Thyroid gland (tissue), 4 donors: ENCODE data around the gene OVOL1. TPM values are rescaled to one million over a fixed set of nuclear protein-coding genes. Genes with fewer than 3 reads are reported as not detected.

ENCODE experiments used
- DNase-seq, 2 donors: peaks; one replicate each; pipeline ENCODE4 v3.0.0-alpha.2; 2019
- H3K27ac ChIP-seq, 3 donors: fragments of 200-600 bp; sonication (generic); 1 replicate in 2 of 3; 2 replicates in 1 of 3; pipeline ENCODE4 v1.5.1; 2016 to 2019; ENCODE audit warnings: mild to moderate bottlenecking in 1 of 3, moderate library complexity in 1 of 3
- H3K27me3 ChIP-seq: fragments of 200-600 bp; sonication (generic); one replicate; pipeline ENCODE4 v1.5.1; 2019
- H3K36me3 ChIP-seq, 2 donors: fragments of 200-600 bp; sonication (generic); one replicate each; pipeline ENCODE4 v1.5.1; 2016 to 2019
- H3K4me1 ChIP-seq, 2 donors: fragments of 200-600 bp; sonication (generic); one replicate each; pipeline ENCODE4 v1.5.1; 2017 to 2019
- H3K4me3 ChIP-seq, 3 donors: fragments of 200-600 bp; sonication (generic); replicated peaks in 1 of 3; 1 replicate in 2 of 3; 2 replicates in 1 of 3; pipeline ENCODE4 v1.5.1; 2016; ENCODE audit warnings: mild to moderate bottlenecking in 1 of 3
- H3K9me3 ChIP-seq: fragments of 200-600 bp; sonication (generic); one replicate; pipeline ENCODE4 v1.5.1; 2017
- POLR2A ChIP-seq, 2 donors: fragments of 450-650 bp; IDR thresholded peaks; one replicate each; pipeline ENCODE4 v1.6.1; 2017; ENCODE audit warnings: antibody characterized with exemption in 2 of 2, mild to moderate bottlenecking in 2 of 2, moderate library complexity in 1 of 2
- whole genome bisulfite sequencing, 2 donors: methylation state at CpG; one replicate each; pipeline ENCODE4 v1.1.5; 2017; 5-methylcytosine and 5-hydroxymethylcytosine counted together
- intact Hi-C: fragments of 100-400 bp; cut with DNase I; formaldehyde crosslinking; loops from one replicate; pipeline ENCODE4 v1.15.1; 2023
- total RNA-seq, 4 donors: library from RNA; depleted of rRNA; stranded (reverse); fragments of >200 nt; gene quantifications; one replicate each; pipeline ENCODE4 v1.2.3, GENCODE V29; 2016
- TF ChIP-seq, protein P1 (sequence below), 6 experiments: fragments of 200-600 bp in 3 of 6; fragments of 450-650 bp in 3 of 6; sonication (generic) in 3 of 6; IDR thresholded peaks; one replicate each; pipeline ENCODE4 v1.5.1; 2016 to 2019; ENCODE audit warnings: antibody characterized with exemption in 6 of 6, mild to moderate bottlenecking in 2 of 6, inconsistent platforms in 1 of 6, moderate library complexity in 1 of 6

The OVOL1 gene
- total RNA-seq, 4 donors from 2014 or later = 1.1 to 6.6 (median 5.2) TPM

DNA sequence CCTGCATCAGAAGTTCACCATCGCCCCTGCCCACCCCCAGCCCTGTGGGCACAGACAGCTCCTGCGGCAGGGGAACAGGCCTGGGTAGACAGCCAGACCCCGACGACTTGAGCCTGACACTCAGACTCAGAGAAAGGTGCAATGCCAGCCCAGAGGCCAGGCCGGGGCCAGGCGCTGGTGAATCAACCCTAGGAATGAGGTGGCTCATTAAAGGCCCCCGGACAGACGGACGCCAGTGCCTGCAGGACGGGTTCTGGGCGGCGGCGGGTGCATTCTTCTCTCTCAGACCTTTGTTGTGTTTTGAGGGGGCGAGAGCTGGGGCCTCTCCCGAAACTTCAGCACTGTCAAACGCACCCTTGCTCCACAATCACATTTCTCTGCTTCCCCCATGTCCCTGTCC, 5.6 kb downstream of the OVOL1 start:
- H3K27ac ChIP-seq = peak overlapping the region in 2 of 3 donors; percentile 44 to 50
- no peaks in the 10 kb centered on the region for H3K9me3 ChIP-seq
- WGBS, 2 donors = 87 to 97% methylated on average over 16 of the region's 16 CpGs
- intact Hi-C loops = no loop called here
- no peaks in the 10 kb centered on the region for H3K27me3 ChIP-seq
- peaks cover 0 to 10% of the 10 kb centered on the region in 2 donors for H3K36me3 ChIP-seq
- no peak for TF ChIP-seq POLR2A (IDR thresholded peaks at IDR 0.05)
- TF ChIP-seq, protein P1, sequence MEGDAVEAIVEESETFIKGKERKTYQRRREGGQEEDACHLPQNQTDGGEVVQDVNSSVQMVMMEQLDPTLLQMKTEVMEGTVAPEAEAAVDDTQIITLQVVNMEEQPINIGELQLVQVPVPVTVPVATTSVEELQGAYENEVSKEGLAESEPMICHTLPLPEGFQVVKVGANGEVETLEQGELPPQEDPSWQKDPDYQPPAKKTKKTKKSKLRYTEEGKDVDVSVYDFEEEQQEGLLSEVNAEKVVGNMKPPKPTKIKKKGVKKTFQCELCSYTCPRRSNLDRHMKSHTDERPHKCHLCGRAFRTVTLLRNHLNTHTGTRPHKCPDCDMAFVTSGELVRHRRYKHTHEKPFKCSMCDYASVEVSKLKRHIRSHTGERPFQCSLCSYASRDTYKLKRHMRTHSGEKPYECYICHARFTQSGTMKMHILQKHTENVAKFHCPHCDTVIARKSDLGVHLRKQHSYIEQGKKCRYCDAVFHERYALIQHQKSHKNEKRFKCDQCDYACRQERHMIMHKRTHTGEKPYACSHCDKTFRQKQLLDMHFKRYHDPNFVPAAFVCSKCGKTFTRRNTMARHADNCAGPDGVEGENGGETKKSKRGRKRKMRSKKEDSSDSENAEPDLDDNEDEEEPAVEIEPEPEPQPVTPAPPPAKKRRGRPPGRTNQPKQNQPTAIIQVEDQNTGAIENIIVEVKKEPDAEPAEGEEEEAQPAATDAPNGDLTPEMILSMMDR (IDR thresholded peaks at IDR 0.05) = no peak
- H3K4me3 ChIP-seq = no peak overlapping the region
- no peak for DNase-seq
- H3K4me1 ChIP-seq = peaks cover 29 to 38% of the 10 kb centered on the region in 2 donors

DNA sequence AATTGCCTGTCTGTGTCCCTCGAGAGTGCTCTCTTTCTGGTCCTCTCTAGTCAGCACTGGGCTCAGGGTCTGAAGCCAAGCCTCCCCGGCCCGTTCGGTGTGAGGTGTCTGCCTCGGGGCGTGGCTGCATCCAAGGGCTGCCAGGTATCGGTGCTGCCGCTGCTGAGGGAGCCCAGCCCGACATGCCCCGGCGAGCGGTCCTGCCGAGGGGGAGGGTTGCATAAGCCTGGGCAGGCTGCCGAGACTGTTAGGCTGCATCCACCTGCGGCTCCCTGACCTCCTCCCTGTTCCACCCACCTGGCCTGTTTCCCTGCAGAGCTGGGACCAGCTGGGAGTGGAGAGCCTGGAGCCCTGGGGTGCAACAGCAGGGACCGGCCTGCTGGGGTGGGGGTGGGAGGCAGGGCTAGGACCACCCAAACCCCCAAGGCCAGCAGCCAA, 6.3 kb downstream of the OVOL1 start:
- no peaks in the 10 kb centered on the region for H3K9me3 ChIP-seq
- DNase-seq = peak; percentile 98
- TF ChIP-seq POLR2A (IDR thresholded peaks at IDR 0.05) = no peak
- TF ChIP-seq, protein P1 (IDR thresholded peaks at IDR 0.05) = no peak
- H3K4me3 ChIP-seq = no peak overlapping the region
- intact Hi-C loops = no loop called here
- H3K27me3 ChIP-seq = no peaks in the 10 kb centered on the region
- peak overlapping the region in 1 of 3 donors; percentile 44 for H3K27ac ChIP-seq
- H3K36me3 ChIP-seq = peaks cover 0 to 10% of the 10 kb centered on the region in 2 donors
- peaks cover 25 to 32% of the 10 kb centered on the region in 2 donors for H3K4me1 ChIP-seq
- WGBS, 2 donors = 42% methylated on average over 9 to 15 of the region's 16 CpGs

DNA sequence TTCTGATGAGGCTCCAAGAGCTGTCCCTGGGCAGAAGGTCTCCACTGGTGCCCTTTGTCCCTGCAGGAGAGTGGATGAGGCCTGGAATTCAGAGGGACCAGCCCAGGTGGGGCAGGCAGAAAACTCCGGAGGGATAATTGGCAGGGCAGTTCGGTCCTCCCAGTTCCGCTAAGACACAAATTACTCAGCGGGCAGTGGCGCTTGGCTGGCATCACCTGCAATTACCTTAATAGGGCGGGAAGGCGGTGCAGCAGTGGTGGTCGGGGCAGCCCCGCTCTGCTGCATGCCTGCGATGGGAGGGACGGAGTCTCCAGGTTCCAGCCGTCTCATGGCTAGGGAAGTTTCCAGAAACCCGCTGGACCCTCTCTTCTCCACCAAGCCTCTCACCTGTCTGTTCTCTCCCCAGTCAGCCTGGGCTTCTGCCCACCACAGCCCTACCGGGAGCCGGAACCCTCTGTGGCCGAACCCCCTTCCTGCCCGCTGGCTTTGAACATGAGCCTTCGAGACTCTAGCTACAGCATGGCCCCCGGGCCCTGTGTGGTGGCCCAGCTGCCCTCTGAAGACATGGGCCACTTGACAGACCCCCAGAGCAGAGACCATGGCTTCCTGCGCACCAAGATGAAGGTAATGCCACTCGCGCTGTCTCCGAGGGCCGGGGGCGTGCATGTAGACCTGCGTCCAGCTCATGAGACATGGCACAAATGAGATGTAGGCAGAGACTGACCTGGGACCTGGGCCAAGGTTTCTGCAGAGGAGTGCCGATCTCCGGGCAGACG, 7.0 kb downstream of the OVOL1 start:
- Histone ChIP-seq H3K27ac (peak overlapping the region in 1 of 3 donors; percentile 44), H3K27me3 (no peaks in the 10 kb centered on the region), H3K9me3 (no peaks in the 10 kb centered on the region), H3K4me3 (no peak overlapping the region), H3K36me3 (peaks cover 0 to 10% of the 10 kb centered on the region in 2 donors), H3K4me1 (peaks cover 18 to 25% of the 10 kb centered on the region in 2 donors)
- peak in 1 of 2 donors; percentile 46 for DNase-seq
- WGBS, 2 donors = 90% methylated on average over 24 to 27 of the region's 29 CpGs
- TF ChIP-seq, protein P1 (IDR thresholded peaks at IDR 0.05) = no peak
- TF ChIP-seq POLR2A (IDR thresholded peaks at IDR 0.05) = no peak
- intact Hi-C loops = no loop called here

DNA sequence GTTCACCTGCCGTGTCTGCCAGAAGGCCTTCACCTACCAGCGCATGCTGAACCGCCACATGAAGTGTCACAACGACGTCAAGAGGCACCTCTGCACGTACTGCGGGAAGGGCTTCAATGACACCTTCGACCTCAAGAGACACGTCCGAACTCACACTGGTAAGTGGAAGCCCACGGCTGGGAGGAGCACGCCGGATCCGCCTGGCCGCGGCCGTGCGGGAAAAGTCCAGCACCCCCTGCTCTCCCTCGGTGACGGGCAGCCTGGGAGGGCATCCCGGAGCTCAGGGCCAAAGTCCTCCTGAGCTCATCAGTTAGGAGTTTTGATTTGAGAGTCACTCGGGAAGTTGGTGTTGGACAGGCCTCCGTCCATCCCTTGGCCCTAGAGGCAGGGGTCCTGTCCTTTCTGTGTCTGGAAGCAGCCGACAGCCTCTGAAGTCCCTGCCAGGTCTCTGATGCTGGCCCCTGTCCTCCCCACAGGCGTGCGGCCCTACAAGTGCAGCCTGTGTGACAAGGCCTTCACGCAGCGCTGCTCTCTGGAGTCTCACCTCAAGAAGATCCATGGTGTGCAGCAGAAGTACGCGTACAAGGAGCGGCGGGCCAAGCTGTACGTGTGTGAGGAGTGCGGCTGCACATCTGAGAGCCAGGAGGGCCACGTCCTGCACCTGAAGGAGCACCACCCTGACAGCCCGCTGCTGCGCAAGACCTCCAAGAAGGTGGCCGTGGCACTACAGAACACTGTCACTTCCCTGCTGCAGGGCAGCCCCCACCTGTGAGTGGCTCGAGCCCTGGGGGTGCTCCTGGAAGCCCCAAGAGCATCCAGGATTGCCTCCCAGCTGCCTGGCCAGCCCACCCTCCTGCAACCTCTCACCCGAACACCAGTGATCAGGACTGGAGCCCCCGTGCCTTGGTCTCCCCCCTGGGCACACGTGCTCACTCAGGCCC, 8.0 kb downstream of the OVOL1 start:
- Histone ChIP-seq H3K36me3 (peaks cover 0 to 10% of the 10 kb centered on the region in 2 donors), H3K27ac (no peak overlapping the region), H3K4me3 (no peak overlapping the region), H3K9me3 (no peaks in the 10 kb centered on the region), H3K27me3 (no peaks in the 10 kb centered on the region), H3K4me1 (peaks cover 11 to 15% of the 10 kb centered on the region in 2 donors)
- 61 to 71% methylated on average over 23 to 28 of the region's 42 CpGs for WGBS, 2 donors
- peak; percentile 65 to 75 for DNase-seq
- TF ChIP-seq, protein P1 (IDR thresholded peaks at IDR 0.05) = no peak
- TF ChIP-seq POLR2A (IDR thresholded peaks at IDR 0.05) = no peak
- intact Hi-C loops = no loop called here
